ENCODE measurements around the gene PAMR1. TPM values are rescaled to one million over a fixed set of nuclear protein-coding genes. Genes with fewer than 3 reads are reported as not detected.

PAMR1 gene
- total RNA-seq, 4 donors from 2014 or later = 0.49 to 3.2 (median 1.4) TPM

- Histone ChIP-seq H3K4me1 (no peaks in the 10 kb centered on the region), H3K9me3 (no peaks in the 10 kb centered on the region), H3K27me3 (no peaks in the 10 kb centered on the region), H3K36me3 (no peaks in the 10 kb centered on the region), H3K27ac (no peak overlapping the region), H3K4me3 (no peak overlapping the region)
- in situ Hi-C loops (cut with MboI; ENCODE audit: low sequenced_read_pairs in 4 of 4) (no loop called here), intact Hi-C loops (cut with DNase I; ENCODE audit: low total_unique reads) (no loop called here)
- no peak for TF ChIP-seq POLR2A (IDR thresholded peaks at IDR 0.05)
- TF ChIP-seq CTCF (IDR thresholded peaks at IDR 0.05 in 4 of 5, conservative IDR thresholded peaks at IDR 0.05 in 1 of 5) = no peak
- DNase-seq (no peak), ATAC-seq (no peak)
These were observed 30.1 kb upstream of the PAMR1 start for GRCh38 chr11:35555488-35555887.

- ATAC-seq (no peak), DNase-seq (no peak)
- no peak overlapping the region for H3K4me3 ChIP-seq
- no peaks in the 10 kb centered on the region for H3K36me3 ChIP-seq
- no peak overlapping the region for H3K27ac ChIP-seq
- H3K27me3 ChIP-seq = no peaks in the 10 kb centered on the region
- intact Hi-C loops (cut with DNase I; ENCODE audit: low total_unique reads) (no loop called here), in situ Hi-C loops (cut with MboI; ENCODE audit: low sequenced_read_pairs in 4 of 4) (no loop called here)
- no peaks in the 10 kb centered on the region for H3K4me1 ChIP-seq
- H3K9me3 ChIP-seq = no peaks in the 10 kb centered on the region
- TF ChIP-seq POLR2A (IDR thresholded peaks at IDR 0.05) (no peak), CTCF (IDR thresholded peaks at IDR 0.05 in 4 of 5, conservative IDR thresholded peaks at IDR 0.05 in 1 of 5) (no peak)
These were observed 29.3 kb upstream of the PAMR1 start for GRCh38 chr11:35554491-35555437.

- H3K4me3 ChIP-seq = no peak overlapping the region
- TF ChIP-seq CTCF (IDR thresholded peaks at IDR 0.05 in 4 of 5, conservative IDR thresholded peaks at IDR 0.05 in 1 of 5) = no peak
- TF ChIP-seq POLR2A (IDR thresholded peaks at IDR 0.05) = no peak
- ATAC-seq = no peak
- in situ Hi-C loops (cut with MboI; ENCODE audit: low sequenced_read_pairs in 4 of 4) (no loop called here), intact Hi-C loops (cut with DNase I; ENCODE audit: low total_unique reads) (no loop called here)
- no peaks in the 10 kb centered on the region for H3K36me3 ChIP-seq
- no peak for DNase-seq
- no peak overlapping the region for H3K27ac ChIP-seq
- no peaks in the 10 kb centered on the region for H3K4me1 ChIP-seq
- no peaks in the 10 kb centered on the region for H3K27me3 ChIP-seq
- H3K9me3 ChIP-seq = no peaks in the 10 kb centered on the region
These were observed 28.4 kb upstream of the PAMR1 start for GRCh38 chr11:35553831-35554230.

- H3K4me1 ChIP-seq = no peaks in the 10 kb centered on the region
- no peaks in the 10 kb centered on the region for H3K27me3 ChIP-seq
- intact Hi-C loops (cut with DNase I; ENCODE audit: low total_unique reads) = no loop called here
- DNase-seq (no peak), ATAC-seq (no peak)
- in situ Hi-C loops (cut with MboI; ENCODE audit: low sequenced_read_pairs in 4 of 4) = no loop called here
- H3K9me3 ChIP-seq = no peaks in the 10 kb centered on the region
- no peak overlapping the region for H3K4me3 ChIP-seq
- no peak overlapping the region for H3K27ac ChIP-seq
- TF ChIP-seq CTCF (IDR thresholded peaks at IDR 0.05 in 4 of 5, conservative IDR thresholded peaks at IDR 0.05 in 1 of 5) = no peak
- no peak for TF ChIP-seq POLR2A (IDR thresholded peaks at IDR 0.05)
- no peaks in the 10 kb centered on the region for H3K36me3 ChIP-seq
These were observed 27.6 kb upstream of the PAMR1 start for GRCh38 chr11:35553021-35553420.
